ENCODE data around the gene GPR161.

- TF ChIP-seq POLR2A (IDR thresholded peaks at IDR 0.05; ENCODE audit: low read length) (no peak), GATA1 (IDR thresholded peaks at IDR 0.05; ENCODE audit: low read depth, low read length) (no peak)
Measured at GRCh38 chr1:168042362-168042761, 94.4 kb downstream of the GPR161 start.
